Occipital lobe (tissue), 2 donors: ENCODE results near the gene LITAF. TPM values are rescaled to one million over a fixed set of nuclear protein-coding genes. Genes with fewer than 3 reads are reported as not detected.
"Not testable (repeated sequence)": the region's sequence is repeated elsewhere in the genome, so short reads cannot be mapped to it uniquely, and the experiment has no call there.

Experiments used
- DNase-seq: peaks from one replicate; lab custom pipeline; 2025; lab: John Stamatoyannopoulos, UW
- total RNA-seq: library from RNA; depleted of rRNA; stranded (reverse); fragments of >200 nt; gene quantifications from one replicate; pipeline ENCODE4 v1.2.3, GENCODE V29; 2014

LITAF gene
- total RNA-seq, 1 donor from 2014 or later, result 13.7 TPM

GRCh38 chr16:11524098-11524760 is 62.5 kb downstream of the LITAF start:
- no peak for DNase-seq

DNA sequence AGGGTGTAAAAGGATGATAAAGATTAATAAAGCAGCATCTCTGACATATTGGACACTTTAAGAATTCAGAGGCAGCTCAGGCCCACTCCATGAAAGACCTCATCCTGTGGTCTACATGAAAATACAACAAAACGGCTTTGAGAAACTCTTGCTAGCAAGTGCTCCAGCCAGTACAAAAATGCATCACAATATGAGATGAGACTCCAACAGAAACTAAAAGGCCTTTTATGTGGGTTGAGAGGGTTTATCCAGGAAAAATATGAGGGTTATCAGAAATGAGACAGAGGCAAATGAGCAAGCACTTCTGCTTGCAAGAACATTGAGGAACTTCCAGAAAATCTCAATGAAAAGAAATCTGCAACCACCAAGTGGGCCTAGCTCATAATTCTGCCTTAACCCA is 65.7 kb downstream of the LITAF start:
- DNase-seq, result no peak

DNA sequence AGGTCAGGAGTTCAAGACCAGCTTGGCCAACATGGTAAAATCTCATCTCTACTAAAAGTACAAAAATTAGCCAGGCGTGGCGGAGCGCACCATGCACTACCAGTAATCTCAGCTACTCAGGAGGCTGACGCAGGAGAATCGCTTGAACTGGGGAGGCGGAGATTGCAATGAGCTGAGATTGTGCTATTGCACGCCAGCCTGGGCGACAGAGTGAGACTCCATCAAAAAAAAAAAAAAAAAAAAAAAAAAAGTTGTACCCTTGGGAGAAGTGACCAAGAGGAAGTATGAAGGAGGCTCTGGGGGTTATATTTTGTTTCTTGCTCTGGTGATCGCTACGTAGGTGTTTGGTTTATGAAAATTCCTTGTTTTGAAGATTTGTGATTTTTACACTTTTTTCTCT is 66.3 kb downstream of the LITAF start:
- no peak for DNase-seq

DNA sequence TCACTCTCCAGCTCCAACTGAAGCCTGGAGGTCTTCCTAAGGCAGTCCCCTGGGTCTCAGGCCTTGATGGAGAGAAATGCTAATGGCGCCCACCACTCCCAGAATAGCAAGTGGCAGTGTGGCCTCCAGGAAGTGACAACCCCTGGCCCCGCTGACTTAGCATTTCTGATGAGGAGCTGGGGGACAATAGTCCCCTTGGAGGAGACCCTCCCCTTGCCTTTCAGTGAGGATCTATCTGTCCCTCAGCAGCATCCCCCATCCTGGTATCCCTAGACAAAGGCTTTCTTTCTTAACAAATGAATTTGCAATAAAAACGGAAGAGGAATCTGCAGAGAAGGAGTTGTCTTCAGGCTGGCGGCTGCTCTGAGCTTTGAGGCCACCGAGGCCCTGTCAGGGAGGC is 68.8 kb downstream of the LITAF start:
- DNase-seq, result no peak

GRCh38 chr16:11515540-11516430 is 70.9 kb downstream of the LITAF start:
- no peak for DNase-seq

- DNase-seq, result no peak
Observed at GRCh38 chr16:11514283-11514682, 72.4 kb downstream of the LITAF start.

GRCh38 chr16:11513366-11513765 is 73.4 kb downstream of the LITAF start:
- DNase-seq, result not testable (repeated sequence)

- no peak for DNase-seq
Observed at GRCh38 chr16:11511801-11512200, 74.9 kb downstream of the LITAF start.

- DNase-seq, result no peak
Observed at GRCh38 chr16:11511328-11511727, 75.4 kb downstream of the LITAF start.

DNA sequence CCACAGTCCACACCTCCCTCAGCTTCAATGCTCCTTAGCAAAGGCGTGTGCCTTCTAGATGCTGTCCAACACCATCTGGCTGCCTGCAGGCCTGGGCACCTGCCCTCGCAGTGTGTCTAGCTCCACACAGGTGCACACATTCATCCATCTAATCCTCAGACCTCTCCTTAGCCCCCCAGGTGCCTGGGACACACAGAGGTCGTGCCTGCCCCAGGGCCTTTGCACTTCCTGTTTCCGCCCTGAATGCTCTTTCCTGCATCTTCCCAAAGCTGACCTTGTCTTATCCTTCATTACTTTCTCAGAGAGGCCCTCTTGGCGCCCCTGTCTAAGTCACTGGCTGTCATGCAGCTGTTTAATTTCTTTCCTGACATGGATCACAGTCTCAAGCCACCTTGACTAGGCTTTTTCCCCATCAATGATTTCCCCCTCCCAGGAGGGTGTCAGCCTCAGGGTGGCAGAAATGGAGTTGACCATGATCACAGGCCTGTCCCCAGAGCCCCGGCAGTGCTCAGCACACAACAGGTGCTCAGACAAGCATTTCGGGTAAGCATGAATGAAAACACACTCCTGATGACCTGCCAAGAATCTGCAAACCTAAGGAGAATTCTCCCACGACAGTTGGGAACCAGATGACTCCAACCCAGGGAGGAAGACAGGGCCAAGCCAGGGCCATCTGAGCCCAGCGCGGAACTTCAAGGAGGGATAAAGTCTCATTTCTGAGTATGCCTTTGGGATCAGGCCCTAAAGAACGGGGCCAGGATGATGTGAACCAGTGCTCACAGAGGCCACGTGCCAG is 76.3 kb downstream of the LITAF start:
- DNase-seq, result no peak

GRCh38 chr16:11507991-11508390 is 78.7 kb downstream of the LITAF start:
- DNase-seq, result no peak

DNA sequence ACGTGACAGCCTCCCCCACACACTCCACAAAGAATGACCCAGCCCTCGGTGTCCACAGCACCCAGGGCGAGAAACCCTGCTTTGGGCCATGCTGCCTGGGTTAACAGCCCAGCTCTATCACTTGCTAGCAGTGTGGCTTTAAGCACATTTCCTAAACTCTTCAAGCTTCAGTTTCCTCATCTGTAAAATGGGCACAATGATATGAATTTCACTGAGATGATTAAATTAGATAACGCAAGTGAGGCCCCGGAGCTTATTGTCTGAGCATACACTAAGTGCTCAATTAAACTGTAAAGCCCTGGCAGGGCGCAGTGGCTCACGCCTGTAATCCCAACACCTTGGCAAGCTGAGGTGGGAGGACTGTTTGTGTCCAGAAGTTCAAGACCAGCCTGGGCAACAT is 79.4 kb downstream of the LITAF start:
- DNase-seq, result no peak

- no peak for DNase-seq
Observed at GRCh38 chr16:11506741-11507305, 79.9 kb downstream of the LITAF start.

DNA sequence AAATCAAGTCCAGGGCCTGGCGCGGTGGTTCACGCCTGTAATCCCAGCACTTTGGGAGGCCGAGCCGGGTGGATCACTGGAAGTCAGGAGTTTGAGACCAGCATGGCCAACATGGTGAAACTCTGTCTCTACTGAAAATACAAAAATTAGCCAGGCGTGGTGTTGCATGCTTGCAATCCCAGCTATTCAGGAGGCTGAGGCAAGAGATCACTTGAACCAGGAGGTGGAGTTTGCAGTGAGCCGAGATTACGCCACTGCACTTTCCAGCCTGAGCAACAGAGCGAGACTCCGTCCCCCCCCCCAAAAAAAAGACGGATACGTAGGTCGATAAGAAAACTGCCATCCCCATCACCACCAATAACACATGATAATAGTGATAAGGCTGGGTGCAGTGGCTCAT is 82.5 kb downstream of the LITAF start:
- DNase-seq, result not testable (repeated sequence)

- DNase-seq, result no peak
Observed at GRCh38 chr16:11503566-11503965, 83.2 kb downstream of the LITAF start.

DNA sequence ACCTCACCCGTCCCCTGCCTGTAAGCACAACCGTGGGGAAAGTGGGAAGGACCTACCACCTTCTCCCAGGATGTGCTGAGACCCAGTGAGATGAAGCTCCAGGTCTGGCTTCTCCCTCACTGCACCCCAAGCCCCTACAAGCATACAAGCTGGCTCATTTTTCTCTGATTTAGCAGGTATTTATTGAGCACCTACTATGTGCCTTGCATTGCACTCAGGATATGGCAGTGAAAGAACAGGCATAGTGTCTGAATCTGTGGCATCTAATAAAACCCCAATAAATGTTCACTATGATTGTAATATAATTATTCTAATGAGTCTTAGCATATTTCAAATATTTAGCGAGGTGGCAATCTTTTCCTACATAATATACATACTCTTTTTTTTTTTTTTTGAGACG is 84.5 kb downstream of the LITAF start:
- DNase-seq, result no peak

DNA sequence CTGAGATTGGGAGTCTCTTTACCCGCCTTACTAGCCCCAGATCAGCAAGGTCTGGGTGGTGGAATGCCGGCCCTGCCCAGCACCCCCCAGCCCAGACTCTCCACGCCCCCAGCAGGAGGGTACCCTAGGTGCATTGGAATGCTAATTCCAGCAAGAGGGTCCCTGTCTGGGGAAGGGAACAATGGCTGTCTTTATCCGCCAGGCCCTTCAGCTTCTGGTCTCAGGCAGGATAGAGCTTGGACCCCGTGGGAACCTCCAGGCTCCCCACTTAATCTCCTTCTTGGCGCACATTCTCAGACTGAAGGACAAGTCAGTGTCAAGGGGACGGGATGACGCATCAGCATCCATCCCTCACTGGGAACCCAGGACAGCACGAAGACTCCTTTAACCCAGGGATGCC is 85.1 kb downstream of the LITAF start:
- DNase-seq, result no peak

DNA sequence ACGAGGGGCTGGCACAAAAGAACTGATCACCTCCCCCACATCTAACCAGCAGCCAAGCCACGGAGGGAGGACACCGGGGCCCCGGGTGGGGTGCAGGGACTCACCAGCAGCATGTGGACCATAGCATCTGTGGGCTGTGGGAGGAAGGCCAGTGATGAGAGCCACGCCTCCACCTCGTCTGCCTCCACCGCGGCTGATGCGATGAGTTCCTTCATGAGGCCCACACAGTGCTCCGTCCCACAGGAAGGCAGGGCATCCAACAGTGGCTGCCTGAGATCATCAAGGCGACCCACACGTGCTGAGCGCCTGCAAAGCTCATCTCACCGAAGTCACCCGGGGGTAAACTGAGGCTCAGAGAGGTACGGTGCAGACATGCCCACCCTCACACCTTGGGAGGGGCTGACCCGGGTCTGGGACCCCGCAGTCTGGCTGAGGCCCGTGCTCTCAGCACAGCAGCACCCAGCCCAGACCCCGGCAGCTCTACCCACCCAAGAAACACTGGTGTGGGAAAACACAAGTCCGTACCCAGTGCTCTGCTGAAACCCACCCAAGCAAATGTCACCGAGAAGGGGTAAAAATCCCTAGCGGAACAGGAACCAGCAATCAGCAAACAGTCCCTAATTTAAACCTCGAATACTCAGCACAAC is 85.9 kb downstream of the LITAF start:
- no peak for DNase-seq

- no peak for DNase-seq
Observed at GRCh38 chr16:11499295-11500089, 87.2 kb downstream of the LITAF start.

GRCh38 chr16:11498683-11499082 is 88.0 kb downstream of the LITAF start:
- DNase-seq, result no peak
